Thyroid gland (tissue), 4 donors: ENCODE measurements around the gene SLC19A1.

ENCODE experiments used
- CTCF ChIP-seq, 6 experiments: fragments of 200-600 bp in 3 of 6; fragments of 450-650 bp in 3 of 6; sonication (generic) in 3 of 6; IDR thresholded peaks; one replicate each; pipeline ENCODE4 v1.5.1; 2016 to 2019; ENCODE audit warnings: antibody characterized with exemption in 6 of 6, mild to moderate bottlenecking in 2 of 6, inconsistent platforms in 1 of 6, moderate library complexity in 1 of 6
- POLR2A ChIP-seq, 2 donors: fragments of 450-650 bp; IDR thresholded peaks; one replicate each; pipeline ENCODE4 v1.6.1; 2017; ENCODE audit warnings: antibody characterized with exemption in 2 of 2, mild to moderate bottlenecking in 2 of 2, moderate library complexity in 1 of 2

GRCh38 chr21:45533361-45533845 is 8.8 kb downstream of the SLC19A1 start:
- no peak for TF ChIP-seq POLR2A (IDR thresholded peaks at IDR 0.05)
- TF ChIP-seq CTCF (IDR thresholded peaks at IDR 0.05): no peak
